ENCODE results near the gene SYN1. TPM values are rescaled to one million over a fixed set of nuclear protein-coding genes. Genes with fewer than 3 reads are reported as not detected.

SYN1 gene
- total and polyA plus RNA-seq, 2 experiments from 2014 or later, result 0.34 TPM; not detected in 1

DNA sequence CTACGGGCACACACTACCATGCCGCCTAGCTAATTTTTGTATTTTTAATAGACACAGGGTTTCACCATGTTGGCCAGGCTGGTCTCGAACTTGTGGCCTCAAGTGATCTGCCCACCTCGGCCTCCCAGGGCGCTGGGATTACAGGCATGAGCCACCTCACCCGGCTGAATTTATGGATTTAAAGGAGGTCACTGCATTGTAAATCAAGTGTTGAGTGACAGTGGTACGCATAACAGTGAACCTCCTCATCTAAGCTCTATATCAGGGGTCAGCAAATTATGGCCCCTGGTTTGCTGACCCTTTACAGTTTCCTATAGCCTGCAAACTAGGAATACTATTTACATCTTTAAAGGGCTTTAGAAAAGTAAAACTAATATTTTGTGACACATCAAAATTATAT, 41.9 kb upstream of the SYN1 start:
- no peak overlapping the region for H2AFZ ChIP-seq
- no peaks in the 10 kb centered on the region for H4K20me1 ChIP-seq (ENCODE audit: insufficient read depth)
- no peak for DNase-seq
- no peaks in the 10 kb centered on the region for H3K36me3 ChIP-seq (ENCODE audit: low read depth)
- H3K9me2 ChIP-seq (ENCODE audit: insufficient read depth), result no peaks in the 10 kb centered on the region
- no peaks in the 10 kb centered on the region for H3K9me3 ChIP-seq (ENCODE audit: low read depth)
- H3K4me3 ChIP-seq, result no peak overlapping the region
- H3K4me2 ChIP-seq (ENCODE audit: unreplicated experiment), result peak overlapping the region; percentile 58
- TF ChIP-seq EZH2phosphoT487 (IDR thresholded peaks at IDR 0.05; ENCODE audit: insufficient read depth, low read depth) (no peak), EZH2 (IDR thresholded peaks at IDR 0.05; ENCODE audit: insufficient read depth, poor library complexity, severe bottlenecking) (no peak)
- peaks cover 24% of the 10 kb centered on the region; the same call in 1 of the 2 replicates for H3F3A ChIP-seq (ENCODE audit: insufficient read depth)
- in situ Hi-C loops (cut with MboI), result no loop called here
- peak overlapping the region; percentile 57 for H3K9ac ChIP-seq
- H3K27me3 ChIP-seq (replicated peaks; ENCODE audit: insufficient read depth), result no peaks in the 10 kb centered on the region
- H3K4me1 ChIP-seq (ENCODE audit: insufficient read depth), result peaks cover 44% of the 10 kb centered on the region
- peaks cover 19% of the 10 kb centered on the region for H3K79me2 ChIP-seq (ENCODE audit: insufficient read depth)
- H3K27ac ChIP-seq, result peak overlapping the region; percentile 96
- WGBS, 2 experiments (ENCODE audit: low coverage in 1 of 2, low lambda C conversion rate in 2 of 2, missing lambda C conversion rate in 2 of 2), result 76 to 86% methylated on average over 6 to 7 of the region's 7 CpGs

DNA sequence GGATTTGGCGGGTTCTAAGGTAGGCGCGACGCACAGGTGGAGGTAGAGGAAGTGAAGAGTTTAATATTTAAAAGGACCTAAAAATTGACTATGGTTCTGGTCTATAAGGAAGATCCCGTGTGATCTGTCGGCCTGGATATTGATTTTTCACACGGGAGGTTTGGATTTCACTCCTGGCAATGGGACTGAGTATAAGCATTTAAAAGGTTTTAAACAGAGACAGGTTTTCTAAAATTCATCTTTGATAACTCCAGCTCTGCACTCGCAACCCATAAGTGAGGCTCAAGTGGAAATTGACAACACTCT, 39.7 kb upstream of the SYN1 start:
- Histone ChIP-seq H3K27me3 (replicated peaks; ENCODE audit: insufficient read depth) (no peaks in the 10 kb centered on the region), H3K9ac (peak overlapping the region; percentile 99), H3K9me2 (ENCODE audit: insufficient read depth) (no peaks in the 10 kb centered on the region), H3K36me3 (ENCODE audit: low read depth) (no peaks in the 10 kb centered on the region), H3K4me1 (ENCODE audit: insufficient read depth) (peaks cover 37% of the 10 kb centered on the region), H4K20me1 (ENCODE audit: insufficient read depth) (no peaks in the 10 kb centered on the region), H3K4me2 (ENCODE audit: unreplicated experiment) (peak overlapping the region; percentile 83), H3F3A (ENCODE audit: insufficient read depth) (peaks cover 24% of the 10 kb centered on the region; the same call in 1 of the 2 replicates), H3K27ac (peak overlapping the region; percentile 100), H3K4me3 (peak overlapping the region; percentile 98), H3K79me2 (ENCODE audit: insufficient read depth) (peaks cover 19% of the 10 kb centered on the region), H3K9me3 (ENCODE audit: low read depth) (no peaks in the 10 kb centered on the region), H2AFZ (peak overlapping the region; percentile 62)
- in situ Hi-C loops (cut with MboI), result no loop called here
- no peak for TF ChIP-seq EZH2 (IDR thresholded peaks at IDR 0.05; ENCODE audit: insufficient read depth, poor library complexity, severe bottlenecking)
- WGBS, 2 experiments (ENCODE audit: low coverage in 1 of 2, low lambda C conversion rate in 2 of 2, missing lambda C conversion rate in 2 of 2), result 4 to 5% methylated on average over 8 of the region's 8 CpGs
- DNase-seq, result no peak

DNA sequence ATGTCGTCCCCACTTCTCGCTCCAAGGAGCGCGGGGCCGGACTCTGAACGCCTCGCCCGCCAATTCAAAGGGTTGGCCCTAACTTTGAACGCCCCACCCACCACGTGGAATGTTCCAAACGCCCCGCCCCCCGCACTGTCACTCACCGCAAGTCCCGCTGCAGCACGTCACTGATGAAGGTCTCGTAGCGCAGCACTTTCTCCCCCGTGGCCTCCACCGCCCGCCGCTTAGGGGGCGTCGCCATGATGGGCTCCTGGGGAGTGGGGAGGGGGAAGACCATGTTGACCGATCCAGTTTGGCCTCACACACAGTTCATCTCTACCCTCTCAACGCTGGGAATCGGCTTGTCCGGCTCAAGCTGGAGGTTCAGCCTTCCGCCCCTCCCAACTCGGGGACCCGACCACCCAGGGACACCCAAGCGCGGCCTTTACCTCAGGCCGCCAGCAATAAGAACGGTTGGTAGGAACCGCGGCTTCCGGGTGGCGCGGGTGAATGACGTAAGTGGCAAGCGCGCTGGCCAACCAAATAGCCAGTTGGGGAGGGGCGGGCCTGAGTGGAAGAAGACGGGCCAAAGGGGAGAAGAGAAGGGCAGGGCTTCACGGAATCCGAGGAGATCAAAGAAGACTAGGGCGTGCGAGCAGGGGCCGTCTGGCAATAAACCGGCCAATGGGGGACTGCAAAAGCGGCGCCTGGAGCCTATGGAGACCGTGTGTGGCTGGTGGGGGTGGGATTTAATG, 39.2 kb upstream of the SYN1 start, which contains the start of gene UXT:
Gene UXT (minus strand): TSS at position 497 of the 737 bp plus-strand sequence. CDS start 253 bp downstream, at position 244.
- Histone ChIP-seq H3K4me2 (ENCODE audit: unreplicated experiment) (peak within 1 kb of the TSS; percentile 83), H3K79me2 (ENCODE audit: insufficient read depth) (peaks cover 19% of the 10 kb centered on the region), H3K4me1 (ENCODE audit: insufficient read depth) (peaks cover 31% of the 10 kb centered on the region), H3K27ac (peak within 1 kb of the TSS; percentile 100), H4K20me1 (ENCODE audit: insufficient read depth) (no peaks in the 10 kb centered on the region), H3F3A (ENCODE audit: insufficient read depth) (peaks cover 23% of the 10 kb centered on the region; the same call in 1 of the 2 replicates), H3K4me3 (peak within 1 kb of the TSS; percentile 98), H3K36me3 (ENCODE audit: low read depth) (no peaks in the 10 kb centered on the region), H3K9me3 (ENCODE audit: low read depth) (no peaks in the 10 kb centered on the region), H2AFZ (peak within 1 kb of the TSS; percentile 84), H3K27me3 (replicated peaks; ENCODE audit: insufficient read depth) (no peaks in the 10 kb centered on the region), H3K9ac (peak within 1 kb of the TSS; percentile 99), H3K9me2 (ENCODE audit: insufficient read depth) (no peaks in the 10 kb centered on the region)
- 1% methylated on average over 15 to 30 of the region's 54 CpGs for WGBS, 2 experiments (ENCODE audit: low coverage in 1 of 2, low lambda C conversion rate in 2 of 2, missing lambda C conversion rate in 2 of 2)
- TF ChIP-seq EZH2 (IDR thresholded peaks at IDR 0.05; ENCODE audit: insufficient read depth, poor library complexity, severe bottlenecking) (no peak), EZH2phosphoT487 (IDR thresholded peaks at IDR 0.05; ENCODE audit: insufficient read depth, low read depth) (no peak)
- peak; percentile 95 for DNase-seq
- in situ Hi-C loops (cut with MboI), result no loop called here

DNA sequence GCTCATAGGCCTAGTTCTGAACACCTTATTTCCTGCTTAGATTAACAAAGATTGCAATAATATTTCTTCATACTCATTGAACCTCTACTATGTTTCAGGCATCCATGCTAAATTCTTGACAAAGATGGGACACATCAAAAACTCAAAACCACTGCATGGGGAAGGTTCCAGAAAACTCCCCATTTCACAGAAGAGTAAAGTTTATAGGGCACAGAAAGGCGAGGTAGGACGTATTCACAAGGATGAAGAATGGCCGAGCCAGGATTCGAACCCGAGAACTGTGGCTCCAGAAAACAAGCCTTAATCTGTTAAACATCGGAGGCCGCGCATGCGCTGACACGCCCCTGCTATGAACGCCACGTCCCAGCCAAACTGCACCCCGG, 38.6 kb upstream of the SYN1 start:
- TF ChIP-seq EZH2phosphoT487 (IDR thresholded peaks at IDR 0.05; ENCODE audit: insufficient read depth, low read depth) (no peak), EZH2 (IDR thresholded peaks at IDR 0.05; ENCODE audit: insufficient read depth, poor library complexity, severe bottlenecking) (no peak)
- H4K20me1 ChIP-seq (ENCODE audit: insufficient read depth), result no peaks in the 10 kb centered on the region
- no peaks in the 10 kb centered on the region for H3K9me2 ChIP-seq (ENCODE audit: insufficient read depth)
- H3K79me2 ChIP-seq (ENCODE audit: insufficient read depth), result peaks cover 19% of the 10 kb centered on the region
- H2AFZ ChIP-seq, result peak overlapping the region; percentile 84
- no peaks in the 10 kb centered on the region for H3K27me3 ChIP-seq (replicated peaks; ENCODE audit: insufficient read depth)
- WGBS, 2 experiments (ENCODE audit: low coverage in 1 of 2, low lambda C conversion rate in 2 of 2, missing lambda C conversion rate in 2 of 2), result 1% methylated on average over 12 to 13 of the region's 13 CpGs
- H3K9me3 ChIP-seq (ENCODE audit: low read depth), result no peaks in the 10 kb centered on the region
- peak overlapping the region; percentile 100 for H3K27ac ChIP-seq
- no peaks in the 10 kb centered on the region for H3K36me3 ChIP-seq (ENCODE audit: low read depth)
- in situ Hi-C loops (cut with MboI), result no loop called here
- H3F3A ChIP-seq (ENCODE audit: insufficient read depth), result peaks cover 17% of the 10 kb centered on the region; the same call in 1 of the 2 replicates
- H3K9ac ChIP-seq, result peak overlapping the region; percentile 99
- peak overlapping the region; percentile 81 for H3K4me2 ChIP-seq (ENCODE audit: unreplicated experiment)
- H3K4me1 ChIP-seq (ENCODE audit: insufficient read depth), result peaks cover 26% of the 10 kb centered on the region
- peak overlapping the region; percentile 98 for H3K4me3 ChIP-seq
- no peak for DNase-seq

All from GM23248 (cell line).